ENCODE results near the gene LRFN2.

GRCh38 chr6:40579101-40579500 is 8.1 kb downstream of the LRFN2 start:
- TF ChIP-seq CTCF (IDR thresholded peaks at IDR 0.05) (no peak), EP300 (IDR thresholded peaks at IDR 0.05; ENCODE audit: borderline replicate concordance in 1 of 2, low read depth in 1 of 2, low read length in 1 of 2) (no peak), MEF2A (IDR thresholded peaks at IDR 0.05; ENCODE audit: borderline replicate concordance, low read depth) (no peak), TEAD4 (IDR thresholded peaks at IDR 0.05; ENCODE audit: borderline replicate concordance, insufficient read depth) (no peak), POLR2AphosphoS5 (IDR thresholded peaks at IDR 0.05; ENCODE audit: low read depth, low read length) (no peak), GATA2 (CRISPR knock-in tag; IDR thresholded peaks at IDR 0.05) (no peak), USF2 (IDR thresholded peaks at IDR 0.05; ENCODE audit: borderline replicate concordance, low read depth, low read length) (no peak), RAD21 (IDR thresholded peaks at IDR 0.05; ENCODE audit: low read length) (no peak), NFIC (IDR thresholded peaks at IDR 0.05; ENCODE audit: borderline replicate concordance) (no peak), NRF1 (IDR thresholded peaks at IDR 0.05; ENCODE audit: low read depth, low read length) (no peak), SIN3A (IDR thresholded peaks at IDR 0.05; ENCODE audit: borderline replicate concordance, low read depth, low read length) (no peak), RFX5 (IDR thresholded peaks at IDR 0.05; ENCODE audit: low read length) (no peak)
- TF ChIP-seq, protein P1, sequence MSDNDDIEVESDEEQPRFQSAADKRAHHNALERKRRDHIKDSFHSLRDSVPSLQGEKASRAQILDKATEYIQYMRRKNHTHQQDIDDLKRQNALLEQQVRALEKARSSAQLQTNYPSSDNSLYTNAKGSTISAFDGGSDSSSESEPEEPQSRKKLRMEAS (IDR thresholded peaks at IDR 0.05; ENCODE audit: low read depth), result no peak
- TF ChIP-seq, protein P2, sequence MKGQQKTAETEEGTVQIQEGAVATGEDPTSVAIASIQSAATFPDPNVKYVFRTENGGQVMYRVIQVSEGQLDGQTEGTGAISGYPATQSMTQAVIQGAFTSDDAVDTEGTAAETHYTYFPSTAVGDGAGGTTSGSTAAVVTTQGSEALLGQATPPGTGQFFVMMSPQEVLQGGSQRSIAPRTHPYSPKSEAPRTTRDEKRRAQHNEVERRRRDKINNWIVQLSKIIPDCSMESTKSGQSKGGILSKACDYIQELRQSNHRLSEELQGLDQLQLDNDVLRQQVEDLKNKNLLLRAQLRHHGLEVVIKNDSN (IDR thresholded peaks at IDR 0.05; ENCODE audit: borderline replicate concordance, low read depth), result no peak
